ENCODE data around the gene ZIC4. TPM values are rescaled to one million over a fixed set of nuclear protein-coding genes. Genes with fewer than 3 reads are reported as not detected.

ZIC4 gene
- total and polyA plus RNA-seq, 4 donors, result 0.06 TPM; not detected in 3

DNA sequence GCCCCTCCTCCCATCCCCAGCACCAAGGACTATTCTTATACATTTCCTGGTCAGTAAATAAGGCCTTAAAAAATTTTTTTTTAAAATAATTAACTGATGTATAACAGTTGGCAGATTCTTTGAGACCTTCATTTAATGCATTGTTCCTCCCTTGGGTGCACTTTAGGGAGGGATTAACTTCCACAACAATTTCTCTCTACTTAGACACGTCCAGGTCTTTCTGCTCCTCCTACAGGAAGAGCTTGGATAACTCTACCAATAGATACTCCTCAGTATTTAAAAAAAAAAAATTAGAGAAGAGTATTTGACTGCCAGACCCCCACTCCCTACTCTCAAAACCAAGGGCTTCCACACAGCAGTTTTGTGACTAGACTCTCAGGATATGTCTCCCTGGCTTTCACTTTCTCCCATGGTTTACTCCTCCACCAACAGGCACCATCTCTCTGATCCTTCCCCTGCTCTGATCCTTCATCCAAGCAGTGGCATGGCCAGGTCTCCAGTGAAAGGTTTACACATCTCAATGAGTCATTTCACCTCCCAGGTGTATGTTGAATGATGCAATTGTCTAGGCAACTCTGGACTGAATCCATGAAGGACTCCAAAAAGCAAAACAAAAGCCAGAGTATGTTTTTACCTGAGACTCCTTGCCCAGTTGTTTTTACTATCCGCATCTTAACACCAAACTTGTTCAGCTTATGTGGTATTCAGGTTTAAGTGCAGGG lies 7.4 kb downstream of the ZIC4 start:
- WGBS, result 66% methylated on average over 2 of the region's 2 CpGs
- no peaks in the 10 kb centered on the region for H3K9me3 ChIP-seq (ENCODE audit: control insufficient read depth in 4 of 4, low read length in 3 of 4)
- H3K4me3 ChIP-seq (ENCODE audit: low read depth in 1 of 3, low read length in 3 of 3), result no peak overlapping the region
- no peak for TF ChIP-seq HNF4A (conservative IDR thresholded peaks at IDR 0.05)
- no peak for TF ChIP-seq YY1 (IDR thresholded peaks at IDR 0.05)
- TF ChIP-seq NR2F2 (IDR thresholded peaks at IDR 0.05), result no peak
- TF ChIP-seq RAD21 (IDR thresholded peaks at IDR 0.05), result no peak
- TF ChIP-seq RXRA (IDR thresholded peaks at IDR 0.05), result no peak
- TF ChIP-seq GABPA (IDR thresholded peaks at IDR 0.05 in 1 of 2, conservative IDR thresholded peaks at IDR 0.05 in 1 of 2), result no peak
- TF ChIP-seq, protein P1, sequence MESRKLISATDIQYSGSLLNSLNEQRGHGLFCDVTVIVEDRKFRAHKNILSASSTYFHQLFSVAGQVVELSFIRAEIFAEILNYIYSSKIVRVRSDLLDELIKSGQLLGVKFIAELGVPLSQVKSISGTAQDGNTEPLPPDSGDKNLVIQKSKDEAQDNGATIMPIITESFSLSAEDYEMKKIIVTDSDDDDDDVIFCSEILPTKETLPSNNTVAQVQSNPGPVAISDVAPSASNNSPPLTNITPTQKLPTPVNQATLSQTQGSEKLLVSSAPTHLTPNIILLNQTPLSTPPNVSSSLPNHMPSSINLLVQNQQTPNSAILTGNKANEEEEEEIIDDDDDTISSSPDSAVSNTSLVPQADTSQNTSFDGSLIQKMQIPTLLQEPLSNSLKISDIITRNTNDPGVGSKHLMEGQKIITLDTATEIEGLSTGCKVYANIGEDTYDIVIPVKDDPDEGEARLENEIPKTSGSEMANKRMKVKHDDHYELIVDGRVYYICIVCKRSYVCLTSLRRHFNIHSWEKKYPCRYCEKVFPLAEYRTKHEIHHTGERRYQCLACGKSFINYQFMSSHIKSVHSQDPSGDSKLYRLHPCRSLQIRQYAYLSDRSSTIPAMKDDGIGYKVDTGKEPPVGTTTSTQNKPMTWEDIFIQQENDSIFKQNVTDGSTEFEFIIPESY (IDR thresholded peaks at IDR 0.05), result no peak
- no peak for TF ChIP-seq HNF4G (IDR thresholded peaks at IDR 0.05)
- TF ChIP-seq JUND (IDR thresholded peaks at IDR 0.05), result no peak
- no peak for TF ChIP-seq FOXA2 (IDR thresholded peaks at IDR 0.05)
- TF ChIP-seq, protein P2, sequence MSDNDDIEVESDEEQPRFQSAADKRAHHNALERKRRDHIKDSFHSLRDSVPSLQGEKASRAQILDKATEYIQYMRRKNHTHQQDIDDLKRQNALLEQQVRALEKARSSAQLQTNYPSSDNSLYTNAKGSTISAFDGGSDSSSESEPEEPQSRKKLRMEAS (IDR thresholded peaks at IDR 0.05), result no peak
- TF ChIP-seq, protein P3, sequence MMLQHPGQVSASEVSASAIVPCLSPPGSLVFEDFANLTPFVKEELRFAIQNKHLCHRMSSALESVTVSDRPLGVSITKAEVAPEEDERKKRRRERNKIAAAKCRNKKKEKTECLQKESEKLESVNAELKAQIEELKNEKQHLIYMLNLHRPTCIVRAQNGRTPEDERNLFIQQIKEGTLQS (IDR thresholded peaks at IDR 0.05), result no peak
- no peak for TF ChIP-seq FOXA1 (IDR thresholded peaks at IDR 0.05)
- TF ChIP-seq EGR1 (IDR thresholded peaks at IDR 0.05; ENCODE audit: low read depth in 2 of 2), result no peak
- TF ChIP-seq, protein P4, sequence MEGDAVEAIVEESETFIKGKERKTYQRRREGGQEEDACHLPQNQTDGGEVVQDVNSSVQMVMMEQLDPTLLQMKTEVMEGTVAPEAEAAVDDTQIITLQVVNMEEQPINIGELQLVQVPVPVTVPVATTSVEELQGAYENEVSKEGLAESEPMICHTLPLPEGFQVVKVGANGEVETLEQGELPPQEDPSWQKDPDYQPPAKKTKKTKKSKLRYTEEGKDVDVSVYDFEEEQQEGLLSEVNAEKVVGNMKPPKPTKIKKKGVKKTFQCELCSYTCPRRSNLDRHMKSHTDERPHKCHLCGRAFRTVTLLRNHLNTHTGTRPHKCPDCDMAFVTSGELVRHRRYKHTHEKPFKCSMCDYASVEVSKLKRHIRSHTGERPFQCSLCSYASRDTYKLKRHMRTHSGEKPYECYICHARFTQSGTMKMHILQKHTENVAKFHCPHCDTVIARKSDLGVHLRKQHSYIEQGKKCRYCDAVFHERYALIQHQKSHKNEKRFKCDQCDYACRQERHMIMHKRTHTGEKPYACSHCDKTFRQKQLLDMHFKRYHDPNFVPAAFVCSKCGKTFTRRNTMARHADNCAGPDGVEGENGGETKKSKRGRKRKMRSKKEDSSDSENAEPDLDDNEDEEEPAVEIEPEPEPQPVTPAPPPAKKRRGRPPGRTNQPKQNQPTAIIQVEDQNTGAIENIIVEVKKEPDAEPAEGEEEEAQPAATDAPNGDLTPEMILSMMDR (IDR thresholded peaks at IDR 0.05; ENCODE audit: low read depth, low read length, missing input control), result no peak
- DNase-seq (ENCODE audit: low spot score), result no peak
- peaks cover 5 to 15% (median 11%) of the 10 kb centered on the region in 4 donors for H3K4me1 ChIP-seq (ENCODE audit: control insufficient read depth in 4 of 4, insufficient read depth in 4 of 4, low read length in 3 of 4)
- no peak overlapping the region for H3K27ac ChIP-seq (ENCODE audit: low read depth in 1 of 2, low read length in 2 of 2)
- H3K9ac ChIP-seq (ENCODE audit: low read depth in 1 of 2, low read length in 2 of 2), result no peak overlapping the region
- H3K27me3 ChIP-seq (ENCODE audit: control insufficient read depth in 4 of 4, insufficient read depth in 4 of 4, low read length in 3 of 4), result peaks cover 0 to 12% (median 4%) of the 10 kb centered on the region in 4 donors
- H3K36me3 ChIP-seq (ENCODE audit: control insufficient read depth in 4 of 4, insufficient read depth in 3 of 4, low read depth in 1 of 4, low read length in 3 of 4), result peaks cover 0 to 4% (median 0%) of the 10 kb centered on the region in 4 donors

DNA sequence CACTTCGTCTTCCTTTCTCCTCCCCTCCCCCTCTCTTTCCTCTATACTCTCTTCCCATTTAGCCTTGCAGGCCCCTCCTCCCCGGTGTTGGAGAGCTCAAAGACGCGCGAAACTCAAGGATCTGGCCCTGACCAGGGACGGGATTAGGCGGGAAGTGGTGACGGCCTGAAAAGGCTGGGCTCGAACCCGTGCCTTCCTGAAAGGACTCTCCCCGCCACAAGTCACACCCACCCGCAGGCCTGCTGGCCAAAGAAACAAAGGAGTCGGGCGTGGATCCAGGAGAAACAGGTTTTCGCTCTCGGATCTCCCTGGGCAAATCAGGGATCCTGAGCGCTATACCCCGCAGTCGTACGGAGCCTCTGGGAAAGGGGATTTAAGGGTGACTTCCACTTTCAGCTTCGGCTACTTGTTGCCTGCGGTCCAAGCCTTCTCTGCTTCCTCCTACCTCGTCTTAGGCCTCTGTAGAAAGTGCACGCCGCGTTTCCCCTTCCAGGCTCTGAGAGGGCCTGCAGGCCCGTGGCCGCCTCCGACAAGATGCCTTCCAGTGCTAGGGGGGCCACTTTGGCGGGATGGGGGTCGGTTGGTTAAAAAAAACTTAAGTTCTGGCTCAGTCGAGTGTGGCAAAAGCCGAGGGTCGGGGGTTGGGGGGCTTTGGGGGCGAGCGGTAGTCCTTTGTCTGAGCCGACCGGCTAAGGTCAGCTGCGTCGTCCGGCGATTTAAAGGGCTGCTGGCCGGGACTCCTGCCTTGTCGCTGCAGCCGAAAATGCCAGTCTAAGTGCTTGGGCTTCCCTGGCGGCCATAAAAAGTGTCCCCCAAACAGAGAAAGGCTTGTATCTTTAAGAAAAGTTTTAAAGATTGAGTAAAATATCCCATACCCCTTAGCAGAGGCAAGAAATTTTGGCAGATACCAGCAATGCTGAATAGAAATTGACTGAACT lies 8.2 kb downstream of the ZIC4 start:
- Histone ChIP-seq H3K4me1 (ENCODE audit: control insufficient read depth in 4 of 4, insufficient read depth in 4 of 4, low read length in 3 of 4) (peaks cover 8 to 23% (median 15%) of the 10 kb centered on the region in 4 donors), H3K27ac (ENCODE audit: low read depth in 1 of 2, low read length in 2 of 2) (no peak overlapping the region), H3K9me3 (ENCODE audit: control insufficient read depth in 4 of 4, low read length in 3 of 4) (no peaks in the 10 kb centered on the region), H3K4me3 (ENCODE audit: low read depth in 1 of 3, low read length in 3 of 3) (no peak overlapping the region), H3K27me3 (ENCODE audit: control insufficient read depth in 4 of 4, insufficient read depth in 4 of 4, low read length in 3 of 4) (peaks cover 0 to 12% (median 4%) of the 10 kb centered on the region in 4 donors), H3K9ac (ENCODE audit: low read depth in 1 of 2, low read length in 2 of 2) (no peak overlapping the region), H3K36me3 (ENCODE audit: control insufficient read depth in 4 of 4, insufficient read depth in 3 of 4, low read depth in 1 of 4, low read length in 3 of 4) (peaks cover 0 to 4% (median 0%) of the 10 kb centered on the region in 4 donors)
- 28% methylated on average over 46 of the region's 46 CpGs for WGBS
- no peak for DNase-seq (ENCODE audit: low spot score)
- TF ChIP-seq EGR1 (IDR thresholded peaks at IDR 0.05; ENCODE audit: low read depth in 2 of 2) (no peak), RAD21 (IDR thresholded peaks at IDR 0.05) (no peak), TAF1 (conservative IDR thresholded peaks at IDR 0.05) (no peak), HNF4A (conservative IDR thresholded peaks at IDR 0.05) (no peak), SP1 (IDR thresholded peaks at IDR 0.05) (no peak), YY1 (IDR thresholded peaks at IDR 0.05) (no peak), JUND (IDR thresholded peaks at IDR 0.05) (no peak)
- TF ChIP-seq, protein P4 (IDR thresholded peaks at IDR 0.05; ENCODE audit: low read depth, low read length, missing input control), result no peak
- TF ChIP-seq, protein P1 (IDR thresholded peaks at IDR 0.05), result no peak
- TF ChIP-seq, protein P3 (IDR thresholded peaks at IDR 0.05), result no peak
